NCI-H1092 (cell line): Measurements from ENCODE around the gene DELE1.
A peak's percentile ranks its signal among the peaks of the same experiment; 100 is the strongest.

Experiments used
- DNase-seq: peaks from one replicate; lab custom pipeline; 2025; lab: John Stamatoyannopoulos, UW

The DELE1 gene

DNA sequence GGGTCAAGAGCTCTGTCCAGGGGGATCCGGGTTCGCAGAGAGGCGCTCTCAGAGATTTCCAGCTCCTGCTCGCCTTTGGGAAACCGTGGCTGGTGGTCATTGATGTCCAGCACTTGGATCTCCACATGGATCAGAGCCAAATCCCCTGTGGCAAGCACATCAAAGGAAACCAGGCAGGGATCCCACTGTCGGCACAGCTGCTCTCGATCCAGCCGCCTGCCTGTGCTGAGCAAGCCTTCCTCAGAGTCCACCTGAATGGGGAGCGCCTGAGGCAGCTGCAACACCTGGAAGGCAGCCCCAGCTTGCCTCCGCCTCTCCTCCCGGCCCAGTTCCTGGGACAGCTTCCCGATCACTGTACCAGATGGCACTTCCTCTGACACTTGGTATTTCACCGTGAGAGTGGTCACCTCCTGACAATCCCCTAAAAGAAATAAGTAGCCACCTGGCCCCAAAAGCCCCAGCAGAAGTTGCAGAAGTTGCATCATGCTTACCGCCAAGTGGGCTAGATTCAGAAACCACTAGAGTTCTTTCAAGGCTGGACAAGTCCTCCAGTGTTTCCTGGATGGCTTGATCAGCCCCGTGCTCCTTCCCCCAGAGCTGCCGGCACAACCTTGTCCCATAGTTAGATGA is 33.8 kb downstream of the DELE1 start:
- no peak for DNase-seq

DNA sequence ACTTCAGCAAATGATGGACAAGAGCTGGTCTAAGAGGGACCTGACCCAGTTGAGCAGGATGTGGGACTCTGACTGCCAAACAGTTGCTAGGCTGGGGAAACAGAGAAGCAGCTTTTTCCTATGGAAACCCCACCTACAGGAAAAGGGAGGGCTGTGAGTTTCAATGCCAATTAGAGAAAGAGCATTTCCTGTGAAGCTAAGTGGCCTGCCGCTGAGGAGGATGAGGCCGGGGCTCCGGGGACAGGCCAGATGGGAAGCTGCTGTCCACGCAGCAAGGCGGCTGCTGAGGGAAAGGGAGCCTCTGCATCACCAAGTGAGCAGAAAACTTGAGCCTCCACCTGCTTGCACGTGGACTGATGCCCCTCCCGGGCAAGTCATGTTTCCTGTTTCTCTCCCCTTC is 34.4 kb downstream of the DELE1 start, which contains the start of gene PCDH12:
Gene PCDH12, minus strand, starts transcription at position 90 of the 400 bp plus-strand sequence. CDS start 351 bp downstream, outside the sequence.
- no peak for DNase-seq

DNA sequence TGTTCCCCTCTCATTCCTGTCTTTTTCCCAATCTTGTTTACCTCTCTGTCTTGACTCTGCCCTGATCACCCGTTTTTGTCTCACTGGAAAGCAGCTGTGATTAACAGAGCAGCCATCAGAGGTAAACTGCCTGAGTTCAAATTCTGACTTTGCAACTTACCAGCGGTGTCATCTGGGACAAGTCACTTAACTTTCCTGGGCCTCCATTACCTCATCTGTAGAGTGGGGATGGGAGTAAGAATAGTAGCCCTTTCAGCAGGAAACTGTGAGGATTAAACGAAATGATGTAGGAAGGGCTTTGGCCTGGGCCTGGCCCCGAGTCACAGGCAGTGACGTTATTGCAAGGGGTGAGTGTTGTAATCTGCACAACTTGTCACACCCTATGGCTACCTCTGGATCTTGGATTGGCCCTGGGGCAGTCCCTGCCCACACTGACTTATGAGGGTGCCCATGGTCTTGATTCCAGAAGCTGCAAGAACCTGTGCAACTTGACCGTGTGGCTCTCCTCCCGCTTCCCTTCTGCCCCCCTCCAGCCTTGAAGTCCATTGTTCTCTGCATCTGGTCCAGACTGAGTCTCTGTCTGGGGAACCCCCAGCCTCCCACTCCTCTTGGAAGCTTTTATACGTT is 35.0 kb downstream of the DELE1 start:
- DNase-seq, result no peak

DNA sequence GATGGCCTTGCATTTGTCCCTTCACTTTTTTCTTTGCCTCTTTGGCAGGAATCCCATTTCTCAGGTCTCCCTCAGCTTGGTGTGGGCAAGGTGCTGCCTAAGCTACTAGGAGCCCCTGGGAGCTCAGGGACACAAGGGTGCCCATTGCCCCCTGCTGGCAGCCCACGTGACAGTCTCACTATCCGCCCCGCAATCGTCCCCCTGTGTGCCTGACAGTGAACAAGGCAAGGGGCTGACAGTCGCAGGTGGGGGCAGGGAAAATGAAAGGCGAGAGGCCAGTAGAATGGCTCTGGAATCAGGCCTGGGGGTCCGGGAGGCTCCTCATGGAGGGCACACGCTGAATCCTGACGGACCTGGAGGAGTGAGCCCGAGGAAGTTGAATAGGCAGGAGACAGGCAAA is 36.3 kb downstream of the DELE1 start:
- DNase-seq, result no peak

DNA sequence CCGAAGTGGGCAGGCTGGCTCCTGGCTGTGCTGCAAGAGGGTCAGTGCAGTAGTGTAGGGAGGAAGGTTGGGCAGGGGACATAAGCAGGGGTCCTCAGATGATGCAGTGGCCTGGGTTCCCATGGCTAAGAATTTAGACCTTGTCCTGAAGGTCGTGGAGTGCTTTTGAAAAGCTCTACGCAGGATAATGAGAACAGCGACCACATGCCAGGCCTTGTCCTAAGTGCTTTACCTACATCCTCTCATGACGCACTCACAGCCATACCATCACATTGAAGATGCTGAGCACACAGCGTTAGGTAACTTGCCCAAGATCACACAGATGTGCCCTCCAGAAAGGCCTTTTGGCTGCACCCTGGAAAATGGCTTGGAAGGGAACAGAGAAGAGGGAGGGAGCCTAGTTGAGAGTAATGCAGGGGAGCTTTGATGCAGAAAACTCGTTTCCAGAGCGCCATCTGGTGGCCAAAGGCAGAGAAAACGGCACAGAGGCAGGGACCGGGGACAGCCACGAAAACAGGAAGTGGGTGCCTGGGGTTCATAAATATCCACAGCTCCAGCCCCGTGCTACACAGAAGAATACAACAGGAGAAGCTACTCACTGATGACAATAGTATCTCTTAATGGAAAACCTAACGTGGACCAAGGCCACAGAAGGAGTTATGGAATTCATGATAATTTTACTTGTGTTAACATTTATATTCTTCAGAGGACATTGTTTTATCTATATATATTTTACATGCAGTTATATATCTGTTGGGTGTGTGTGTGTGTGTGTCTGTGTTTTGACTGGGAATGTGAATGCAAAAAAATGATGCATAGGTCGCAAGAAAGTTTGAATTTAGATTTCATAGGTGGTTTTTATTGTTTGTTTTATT is 37.0 kb downstream of the DELE1 start:
- peak; percentile 75 for DNase-seq

DNA sequence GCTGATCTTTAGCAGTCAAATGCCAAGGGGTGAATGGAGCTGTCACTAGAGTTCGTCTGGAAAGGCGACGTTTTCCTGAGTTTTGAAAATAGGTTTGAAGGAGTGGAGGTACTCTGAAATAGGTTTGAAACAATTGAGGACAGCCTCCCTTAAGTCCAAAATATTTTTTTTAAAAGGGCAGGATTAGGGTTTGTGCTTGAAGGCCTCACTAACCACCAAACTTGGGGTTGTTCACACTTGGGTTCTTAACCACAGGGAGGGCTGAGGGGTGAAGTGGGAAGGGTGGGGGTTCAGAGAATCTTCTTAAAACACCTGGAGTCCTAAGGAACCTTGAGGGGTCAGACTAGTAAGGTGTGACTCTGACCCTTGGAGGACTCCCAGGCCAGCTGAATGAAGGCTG is 37.8 kb downstream of the DELE1 start:
- no peak for DNase-seq

DNA sequence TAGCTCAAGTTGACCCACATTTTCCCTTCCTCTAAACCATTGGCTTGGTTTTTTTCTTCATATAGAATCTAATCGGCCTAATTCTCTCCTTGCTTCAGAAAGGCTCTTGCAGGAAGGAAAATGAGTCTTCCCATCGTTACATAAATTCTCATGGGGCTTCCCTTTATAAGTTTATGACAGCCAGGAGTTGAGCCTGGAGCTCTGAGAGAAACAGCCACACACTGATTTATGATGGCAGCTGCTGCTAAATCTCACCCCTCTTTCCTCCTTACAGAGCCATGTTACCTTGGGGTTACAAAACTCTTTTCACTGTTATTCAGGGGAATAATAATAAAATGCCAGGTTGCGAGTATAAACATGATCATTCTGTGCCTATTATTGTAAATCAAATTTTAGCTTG is 40.0 kb downstream of the DELE1 start:
- no peak for DNase-seq

DNA sequence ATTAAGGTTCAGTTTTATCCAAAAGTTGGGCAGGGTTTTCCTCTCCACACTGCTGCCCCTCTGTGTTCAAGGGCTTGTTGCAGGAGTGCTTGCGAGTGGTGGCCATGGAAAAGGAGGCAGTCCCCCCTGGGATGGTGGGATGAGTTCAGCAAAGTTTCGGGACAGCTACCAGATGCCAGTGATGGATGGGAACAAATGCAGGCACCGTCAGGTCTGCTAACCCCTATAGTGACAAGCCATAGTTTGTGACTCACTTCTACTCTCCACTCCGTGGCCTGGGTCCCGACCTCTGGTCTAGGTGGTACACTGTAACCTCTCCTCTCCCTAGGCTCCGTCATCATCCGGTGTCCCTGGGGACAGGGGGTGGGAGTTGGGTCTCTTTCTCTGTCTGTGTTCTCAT is 41.4 kb downstream of the DELE1 start:
- no peak for DNase-seq

DNA sequence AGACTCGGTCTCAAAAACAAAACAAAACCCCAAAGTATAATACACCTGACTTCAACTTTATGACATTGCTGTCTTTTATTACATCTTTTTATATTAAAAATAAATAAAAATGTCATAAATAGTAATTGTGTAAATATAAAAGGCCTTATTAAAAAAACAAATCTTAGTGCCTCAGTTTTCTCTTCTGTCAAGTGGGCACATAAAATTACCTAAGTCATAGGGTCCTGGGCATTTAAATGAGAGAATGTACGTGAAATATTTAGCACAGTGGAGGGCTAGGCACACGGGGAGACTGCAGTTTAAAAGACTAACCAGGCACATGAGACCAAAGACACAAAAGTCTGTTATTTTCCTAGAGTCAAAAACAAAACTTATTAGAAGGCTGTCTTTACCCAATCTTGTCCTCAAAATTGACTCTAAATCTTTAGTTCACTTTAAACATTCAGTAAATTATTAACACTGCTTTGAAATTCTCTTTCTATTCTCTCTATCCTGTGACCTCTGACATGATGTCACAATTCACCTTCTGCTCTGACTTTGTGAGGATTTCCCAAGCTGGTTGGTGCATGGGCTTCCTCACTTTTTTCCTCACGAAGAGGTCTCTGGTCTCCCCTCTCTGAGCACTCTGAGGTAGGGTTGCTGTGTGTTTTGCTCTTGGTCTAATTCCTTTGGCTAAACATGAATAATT is 42.7 kb downstream of the DELE1 start:
- DNase-seq, result no peak

DNA sequence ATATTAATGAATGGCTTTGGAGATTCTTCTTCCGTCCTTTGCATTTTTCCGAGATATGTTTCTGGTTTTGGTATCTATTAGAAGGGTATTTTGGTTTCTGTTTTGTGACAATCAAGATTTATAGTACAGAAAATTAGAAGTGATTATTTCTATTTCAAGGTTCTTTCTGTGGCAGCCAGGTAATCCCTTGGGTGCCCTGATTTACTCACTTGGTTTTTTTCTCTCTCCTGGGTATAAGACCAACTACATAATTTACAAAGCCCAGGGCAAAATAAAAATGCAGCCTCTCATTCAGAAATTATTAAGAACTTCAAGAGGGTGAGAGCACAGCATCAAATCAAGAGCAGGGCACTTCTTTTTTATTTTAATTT is 43.3 kb downstream of the DELE1 start:
- DNase-seq, result no peak

DNA sequence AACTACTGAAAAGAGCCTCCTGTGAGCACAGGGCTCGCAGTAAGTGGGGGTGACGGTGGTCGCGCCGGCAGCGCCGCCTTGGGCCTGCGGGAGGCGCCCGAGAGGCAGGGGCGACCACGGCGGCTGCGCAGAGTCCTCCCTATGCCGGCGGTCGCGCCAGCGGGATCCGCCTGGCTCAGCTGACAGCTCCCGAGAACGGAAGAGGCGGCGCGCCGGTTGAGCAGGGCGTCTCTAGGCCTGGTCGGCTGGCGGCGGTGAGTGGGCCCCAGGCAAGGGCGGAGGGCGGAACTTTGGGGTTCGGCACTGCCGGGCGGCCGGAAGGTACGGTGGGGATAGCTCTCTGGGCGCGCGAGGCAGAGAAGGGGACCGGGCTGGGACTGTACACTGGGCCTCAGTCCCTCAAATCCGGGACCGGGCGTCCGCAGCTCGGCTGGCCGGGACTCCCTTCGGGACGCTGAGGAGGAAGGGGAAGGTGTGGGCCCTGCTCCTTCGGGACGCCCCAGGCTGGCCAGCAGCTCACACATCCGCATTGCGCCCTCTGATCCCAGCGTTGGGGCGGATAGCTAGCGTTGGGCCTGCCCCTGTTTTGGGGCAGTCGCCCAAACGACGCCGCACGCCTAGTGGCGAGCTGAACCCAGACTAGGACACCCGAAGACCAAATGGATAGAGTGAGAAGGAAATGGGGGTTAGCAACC is 45.4 kb downstream of the DELE1 start, which contains the start of gene RNF14:
Gene RNF14, plus strand, starts transcription at position 192 of the 695 bp plus-strand sequence. CDS start 4,484 bp downstream, outside the sequence.
- peak; percentile 82 for DNase-seq

DNA sequence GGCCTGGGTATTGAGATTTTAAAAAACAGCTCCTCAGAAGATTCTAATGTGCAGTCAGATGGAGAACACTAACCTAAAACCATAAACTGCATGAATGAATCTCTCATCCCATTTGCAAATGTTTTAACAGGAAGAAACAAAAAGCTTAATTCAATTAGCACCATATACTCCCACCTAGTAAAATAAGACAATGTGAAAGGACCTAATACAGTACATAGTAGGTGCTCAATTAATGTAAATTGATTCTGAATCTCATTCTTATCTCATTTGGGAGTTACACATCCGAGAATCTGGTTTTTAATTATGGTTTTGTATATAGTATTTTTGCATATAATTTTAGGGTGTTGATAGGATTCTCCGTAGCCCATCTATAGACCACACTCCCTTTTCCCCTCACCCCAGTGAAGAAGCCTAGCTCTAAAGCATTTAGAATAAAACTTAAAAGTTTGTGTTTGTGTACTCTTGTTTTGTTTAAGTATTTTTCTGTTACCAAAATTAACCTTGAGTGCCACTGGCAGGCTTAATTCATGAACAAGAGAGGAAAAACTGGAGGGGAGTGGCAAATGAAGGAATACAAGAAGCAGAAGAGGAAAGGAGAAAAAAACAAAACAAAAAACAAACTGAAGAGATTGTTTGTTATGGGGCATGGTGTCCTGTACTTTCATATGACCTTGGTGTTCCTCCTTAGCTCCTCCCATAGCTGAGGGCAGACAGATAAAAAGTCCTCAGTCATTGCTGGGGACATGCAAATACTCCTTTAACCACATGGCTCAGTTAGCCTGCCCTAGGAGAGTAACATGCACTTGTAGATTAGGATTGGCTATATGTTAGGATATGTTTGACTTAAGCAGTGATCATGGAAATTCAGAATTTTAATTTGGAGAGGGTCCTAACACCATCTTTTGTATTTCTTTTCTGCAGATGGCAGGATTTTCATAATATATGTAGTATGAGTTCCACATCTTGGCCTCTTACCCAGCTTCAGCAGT is 46.4 kb downstream of the DELE1 start:
- DNase-seq, result no peak

DNA sequence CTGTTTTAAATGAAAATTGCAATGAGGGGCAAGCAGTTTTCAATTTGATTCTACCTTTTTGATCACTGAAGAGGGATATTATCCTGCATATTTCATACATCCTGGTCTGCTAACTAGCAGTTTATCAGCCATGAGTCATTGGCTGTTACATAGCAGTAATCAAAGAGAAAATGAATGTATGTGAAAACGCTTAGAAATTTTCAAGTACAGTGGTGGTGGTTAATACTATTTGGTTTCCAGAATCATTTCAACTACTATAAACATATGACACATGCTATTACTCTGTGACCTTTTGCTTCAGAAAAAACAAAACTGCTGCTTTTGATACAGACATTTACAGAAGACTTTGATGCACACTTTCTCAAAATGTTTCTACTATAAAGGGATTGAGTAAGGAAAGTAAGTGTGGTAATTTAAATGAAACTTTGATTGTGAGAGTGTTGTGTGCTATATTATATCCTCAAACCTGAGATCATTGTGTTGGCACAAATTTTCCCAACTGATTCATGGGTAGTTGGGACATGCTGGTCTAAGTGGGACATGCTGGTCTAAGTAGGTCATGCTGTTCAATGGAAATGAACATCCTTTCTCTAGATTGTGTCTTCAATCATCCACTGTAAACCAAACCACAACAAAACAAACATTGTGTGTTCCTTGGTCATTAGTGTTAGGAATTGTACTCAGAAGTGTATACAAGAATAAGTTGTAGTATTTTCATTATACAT is 50.4 kb downstream of the DELE1 start:
- DNase-seq, result no peak

DNA sequence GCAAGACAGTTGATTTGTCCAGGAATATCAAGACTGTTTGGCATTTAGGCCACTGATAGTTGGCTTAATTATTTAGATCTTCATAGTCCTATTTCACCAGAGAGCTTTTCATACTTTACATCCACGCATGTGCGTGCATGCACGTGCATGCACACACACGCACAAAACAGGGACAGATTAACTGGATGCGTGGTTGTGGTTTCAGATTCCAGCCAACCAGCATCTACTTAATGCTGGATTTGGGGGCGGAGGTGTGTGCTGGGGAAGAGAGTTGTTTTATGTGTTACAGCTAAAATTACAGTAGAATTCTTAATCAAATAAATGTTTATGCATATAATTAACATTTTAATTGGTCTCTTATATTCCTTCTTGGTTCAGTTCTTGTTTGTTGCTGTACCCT is 52.5 kb downstream of the DELE1 start:
- no peak for DNase-seq

DNA sequence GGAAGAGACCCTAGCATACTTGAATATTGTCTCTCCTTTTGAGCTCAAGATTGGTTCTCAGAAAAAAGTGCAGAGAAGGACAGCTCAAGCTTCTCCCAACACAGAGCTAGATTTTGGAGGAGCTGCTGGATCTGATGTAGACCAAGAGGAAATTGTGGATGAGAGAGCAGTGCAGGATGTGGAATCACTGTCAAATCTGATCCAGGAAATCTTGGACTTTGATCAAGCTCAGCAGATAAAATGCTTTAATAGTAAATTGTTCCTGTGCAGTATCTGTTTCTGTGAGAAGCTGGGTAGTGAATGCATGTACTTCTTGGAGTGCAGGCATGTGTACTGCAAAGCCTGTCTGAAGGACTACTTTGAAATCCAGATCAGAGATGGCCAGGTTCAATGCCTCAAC is 54.7 kb downstream of the DELE1 start:
- DNase-seq, result no peak

DNA sequence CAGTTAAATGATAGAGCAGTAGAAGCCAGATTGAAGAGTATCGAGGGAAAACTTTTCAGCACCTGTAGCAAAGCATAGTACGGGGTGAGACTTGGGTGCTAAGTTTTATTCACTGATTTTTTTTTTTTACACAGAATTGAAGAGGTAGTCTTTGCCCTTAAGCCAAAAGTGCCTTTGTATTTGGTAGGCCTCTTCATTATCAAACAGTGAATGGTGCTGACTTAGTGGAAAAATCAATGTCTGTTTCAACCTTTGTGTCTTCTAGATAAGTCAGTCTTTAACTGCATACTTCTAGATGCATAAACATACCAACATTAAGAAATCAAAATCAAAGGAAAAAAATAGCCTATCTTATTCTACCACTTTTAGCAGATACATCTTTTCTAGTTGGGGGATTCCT is 59.0 kb downstream of the DELE1 start:
- no peak for DNase-seq

DNA sequence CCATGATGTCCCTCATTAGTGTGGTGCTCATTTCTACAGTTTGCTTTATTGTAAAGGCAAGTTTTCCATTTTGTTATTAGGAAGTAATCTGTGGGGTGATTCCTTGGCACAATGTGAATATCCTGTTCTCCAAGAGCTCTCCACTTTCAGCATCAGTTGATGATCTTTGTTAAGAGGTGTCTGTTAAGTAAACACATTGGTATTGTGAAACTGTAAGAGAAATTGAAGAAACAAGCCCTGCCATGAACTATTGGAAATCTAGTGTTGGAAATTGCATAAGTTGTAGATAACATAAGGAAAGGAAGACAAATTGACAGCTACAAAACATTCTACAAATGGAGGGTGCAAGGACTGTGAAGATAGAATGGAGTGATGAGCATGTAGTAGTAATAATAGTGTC is 62.4 kb downstream of the DELE1 start:
- no peak for DNase-seq

DNA sequence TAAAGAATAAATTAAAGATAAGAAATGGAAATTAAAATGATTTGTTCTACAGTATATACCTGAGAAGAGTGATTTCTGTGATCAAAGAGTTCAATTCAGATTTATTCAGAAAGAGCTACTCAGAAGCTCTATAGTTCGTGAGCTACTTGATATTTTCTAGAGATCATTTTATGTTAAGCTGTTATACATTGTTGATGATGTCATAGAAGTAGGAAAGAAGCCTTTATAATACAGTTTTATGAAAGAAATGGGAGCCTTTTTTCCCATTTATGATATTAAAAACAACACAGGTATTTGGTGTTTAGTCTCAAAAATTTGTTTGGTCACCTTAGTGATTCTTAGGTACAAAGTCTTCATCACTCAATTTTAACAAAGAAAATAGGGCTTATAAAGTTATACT is 66.0 kb downstream of the DELE1 start:
- DNase-seq, result no peak
